Posterior cingulate gyrus (tissue), 11 donors: ENCODE results near the gene NTRK1.

Source experiments
- DNase-seq, 10 donors: peaks; one replicate each; pipeline versions ENCODE4 v3.0.0 to v3.0.0-alpha.2; 2020 to 2021; ENCODE audit warnings: mixed read lengths in 3 of 10
- intact Hi-C: fragments of 100-400 bp; cut with DNase I; formaldehyde crosslinking; loops from one replicate; pipeline ENCODE4 v1.15.1; 2023

Gene NTRK1

GRCh38 chr1:156836041-156836654, 24.5 kb upstream of the NTRK1 start:
- intact Hi-C loops = loop anchor here (10.0 kb wide), 1 partner anchor 59 kb away; the partner anchor contains the start of gene PEAR1
- DNase-seq = peak in 1 of 10 donors; percentile 47

- intact Hi-C loops = loop anchor here (10.0 kb wide), 1 partner anchor 58 kb away; the partner anchor contains the start of gene PEAR1
- DNase-seq = peak in 1 of 10 donors; percentile 62
Measured at GRCh38 chr1:156836892-156837291, 23.8 kb upstream of the NTRK1 start.

GRCh38 chr1:156838972-156839371, 21.7 kb upstream of the NTRK1 start:
- DNase-seq = peak in 2 of 10 donors; percentile 31 to 50
- intact Hi-C loops = loop anchor here (2.0 to 10.0 kb wide), 2 partner anchors 22 to 56 kb away; partner anchors contain the start of genes NTRK1 and PEAR1

GRCh38 chr1:156839426-156840109, 21.1 kb upstream of the NTRK1 start:
- intact Hi-C loops = loop anchor here (2.0 to 10.0 kb wide), 2 partner anchors 21 to 55 kb away; partner anchors contain the start of genes NTRK1 and PEAR1
- DNase-seq = peak in 1 of 10 donors; percentile 36

- intact Hi-C loops = no loop called here
- DNase-seq = peak in 1 of 10 donors; percentile 67
Measured at GRCh38 chr1:156840186-156840897, 20.3 kb upstream of the NTRK1 start.

GRCh38 chr1:156840898-156841279, 19.8 kb upstream of the NTRK1 start:
- intact Hi-C loops = no loop called here
- peak in 1 of 10 donors; percentile 69 for DNase-seq

GRCh38 chr1:156841295-156841855, 19.3 kb upstream of the NTRK1 start:
- intact Hi-C loops = no loop called here
- DNase-seq = peak in 1 of 10 donors; percentile 53

GRCh38 chr1:156842618-156843300, 17.9 kb upstream of the NTRK1 start:
- intact Hi-C loops = no loop called here
- peak in 1 of 10 donors; percentile 45 for DNase-seq

- DNase-seq = peak in 1 of 10 donors; percentile 19
Measured at GRCh38 chr1:156844102-156844501, 16.6 kb upstream of the NTRK1 start.

GRCh38 chr1:156844638-156845037, 16.0 kb upstream of the NTRK1 start:
- intact Hi-C loops = no loop called here
- DNase-seq = peak in 1 of 10 donors; percentile 63

More at GRCh38 chr1:156844102-156844501, 16.6 kb upstream of the NTRK1 start:
- intact Hi-C loops = no loop called here

- DNase-seq = peak in 1 of 10 donors; percentile 78
Measured at GRCh38 chr1:156845055-156845952, 15.4 kb upstream of the NTRK1 start.

GRCh38 chr1:156845953-156846545, 14.6 kb upstream of the NTRK1 start:
- peak in 1 of 10 donors; percentile 22 for DNase-seq
- intact Hi-C loops = no loop called here

More at GRCh38 chr1:156845055-156845952, 15.4 kb upstream of the NTRK1 start:
- intact Hi-C loops = no loop called here

- intact Hi-C loops = no loop called here
- peak in 2 of 10 donors; percentile 1 to 52 for DNase-seq
Measured at GRCh38 chr1:156846643-156847042, 14.0 kb upstream of the NTRK1 start.

GRCh38 chr1:156847591-156848460, 12.8 kb upstream of the NTRK1 start:
- DNase-seq = peak in 3 of 10 donors; percentile 30 to 39 (median 30)
- intact Hi-C loops = no loop called here

GRCh38 chr1:156848461-156849150, 12.1 kb upstream of the NTRK1 start:
- intact Hi-C loops = no loop called here
- DNase-seq = peak in 1 of 10 donors; percentile 69

- intact Hi-C loops = no loop called here
- DNase-seq = no peak
Measured at GRCh38 chr1:156849151-156849496, 11.5 kb upstream of the NTRK1 start.

- intact Hi-C loops = no loop called here
Measured at GRCh38 chr1:156851779-156852417, 8.8 kb upstream of the NTRK1 start.

More at GRCh38 chr1:156851779-156852417, 8.8 kb upstream of the NTRK1 start:
- DNase-seq = no peak
